GM18951 (cell line): Measurements from ENCODE around the gene AMDHD1.
"Not testable (repeated sequence)": the region's sequence is repeated elsewhere in the genome, so short reads cannot be mapped to it uniquely, and the experiment has no call there.

ENCODE experiments used
- POLR2A ChIP-seq: IDR thresholded peaks from 4 replicates; pipeline ENCODE4 v1.6.1; 2011; ENCODE audit warnings: mild to moderate bottlenecking; ENCODE audit not compliant: insufficient read length, insufficient read depth; ENCODE audit errors: extremely low read depth
- in situ Hi-C: fragments of 300-500 bp; cut with MboI; formaldehyde crosslinking; loops from one replicate; pipeline ENCODE4 v1.12.0; 2022; ENCODE audit warnings: low sequenced_read_pairs, mixed read lengths, inconsistent platforms; ENCODE audit not compliant: unreplicated experiment

The AMDHD1 gene

GRCh38 chr12:95949477-95950206 is 6.5 kb downstream of the AMDHD1 start:
- in situ Hi-C loops, result no loop called here
- no peak for TF ChIP-seq POLR2A

- in situ Hi-C loops, result no loop called here
- TF ChIP-seq POLR2A, result no peak
These were observed 8.4 kb downstream of the AMDHD1 start for GRCh38 chr12:95951515-95951914.

- TF ChIP-seq POLR2A, result no peak
- in situ Hi-C loops, result no loop called here
These were observed 9.9 kb downstream of the AMDHD1 start for GRCh38 chr12:95953000-95953399.

- in situ Hi-C loops, result no loop called here
- TF ChIP-seq POLR2A, result no peak
These were observed 12.5 kb downstream of the AMDHD1 start for GRCh38 chr12:95955549-95956159.

GRCh38 chr12:95956557-95957145 is 13.5 kb downstream of the AMDHD1 start:
- in situ Hi-C loops, result no loop called here
- TF ChIP-seq POLR2A, result no peak

- no peak for TF ChIP-seq POLR2A
- in situ Hi-C loops, result no loop called here
These were observed 16.0 kb downstream of the AMDHD1 start for GRCh38 chr12:95959107-95959506.

- no peak for TF ChIP-seq POLR2A
- in situ Hi-C loops, result no loop called here
These were observed 17.1 kb downstream of the AMDHD1 start for GRCh38 chr12:95960241-95960640.

- TF ChIP-seq POLR2A, result no peak
- in situ Hi-C loops, result no loop called here
These were observed 19.1 kb downstream of the AMDHD1 start for GRCh38 chr12:95962222-95962621.

- in situ Hi-C loops, result no loop called here
- TF ChIP-seq POLR2A, result no peak
These were observed 20.0 kb downstream of the AMDHD1 start for GRCh38 chr12:95963096-95963495.

GRCh38 chr12:95966287-95966870 is 23.2 kb downstream of the AMDHD1 start:
- TF ChIP-seq POLR2A, result no peak
- in situ Hi-C loops, result no loop called here

- in situ Hi-C loops, result no loop called here
- no peak for TF ChIP-seq POLR2A
These were observed 24.2 kb downstream of the AMDHD1 start for GRCh38 chr12:95967301-95967700.

- in situ Hi-C loops, result not testable (repeated sequence)
These were observed 26.0 kb downstream of the AMDHD1 start for GRCh38 chr12:95969116-95969515.

- TF ChIP-seq POLR2A, result no peak
- in situ Hi-C loops, result no loop called here
These were observed 27.8 kb downstream of the AMDHD1 start for GRCh38 chr12:95970905-95971304.
